Psoas muscle (tissue), 8 donors: Measurements from ENCODE around the gene EML4. TPM values are rescaled to one million over a fixed set of nuclear protein-coding genes. Genes with fewer than 3 reads are reported as not detected.

Experiments used
- ATAC-seq, 4 donors: fragments of 200-7000 bp; cut with Tn5 transposase; one replicate each; pipeline ENCODE4 v1.9.1; 2020; ENCODE audit warnings: moderate library complexity in 3 of 4, mild to moderate bottlenecking in 2 of 4
- DNase-seq, 2 donors: peaks; one replicate each; pipeline ENCODE4 v3.0.0-alpha.2; 2020
- H3K27ac ChIP-seq: fragments of 200-600 bp; one replicate; pipeline ENCODE4 v1.8.0; 2022
- H3K27me3 ChIP-seq, 3 donors: fragments of 200-600 bp in 1 of 3; one replicate each; pipeline versions ENCODE4 v1.6.1 to v1.8.0; 2013 to 2022; ENCODE audit warnings: low read length in 2 of 3, mild to moderate bottlenecking in 2 of 3, moderate library complexity in 1 of 3; ENCODE audit not compliant: insufficient read depth in 3 of 3
- H3K36me3 ChIP-seq, 2 donors: fragments of 200-600 bp in 1 of 2; one replicate each; pipeline versions ENCODE4 v1.6.1 to v1.8.0; 2013 to 2022; ENCODE audit warnings: low read depth in 1 of 2, mild to moderate bottlenecking in 1 of 2, moderate library complexity in 1 of 2; ENCODE audit not compliant: insufficient read depth in 1 of 2
- H3K4me1 ChIP-seq: fragments of 200-600 bp; one replicate; pipeline ENCODE4 v1.8.0; 2022
- H3K4me3 ChIP-seq: fragments of 200-600 bp; one replicate; pipeline ENCODE4 v1.8.0; 2022; ENCODE audit warnings: mild to moderate bottlenecking
- H3K9me3 ChIP-seq: fragments of 200-600 bp; one replicate; pipeline ENCODE4 v1.8.0; 2022
- WGBS, 3 donors: extraction: QIAGEN DNeasy Blood & Tissue Kit; methylation state at CpG; one replicate each; pipeline versions ENCODE4 v1.1.6 to v1.1.7; 2013; 5-methylcytosine and 5-hydroxymethylcytosine counted together
- intact Hi-C, 2 donors: fragments of 100-400 bp; cut with DNase I; formaldehyde crosslinking; loops; one replicate each; pipeline versions ENCODE4 v1.11.0 to v1.14.2; 2022
- polyA plus RNA-seq, 3 donors: library from polyadenylated mRNA; stranded (reverse); fragments of 200-250 nt; gene quantifications; one replicate each; pipeline ENCODE4 v1.2.3, GENCODE V29; 2013
- total RNA-seq, 4 donors: library from RNA; stranded (reverse); fragmentation: NEBNext Ultra II Directional in 2 of 4; extraction: Animal tissue kit (Norgen Biotek cat#: 25700) in 2 of 4; gene quantifications; one replicate each; pipeline versions ENCODE4 v1.2.1 to v1.2.4, GENCODE V29; 2021 to 2023
- TF ChIP-seq, protein P1 (sequence below): fragments of 200-600 bp; IDR thresholded peaks from one replicate; pipeline ENCODE4 v1.8.0; 2022; ENCODE audit warnings: antibody characterized with exemption
- donor health status: healthy with polysubstance abuse.
- donor health status: DM: no; HTN: no; CAD: no; lungs with moderate emphysema.
- donor health status: Bipolar disorder and iron deficiency.
- donor health status: healthy.
- donor health status: DM: yes; HTN: yes; CAD: no.
- donor health status: DM: no; HTN: no; CAD: no.
- donor health status: DM: no; HTN: no; CAD: no.
- donor health status: DM: yes; HTN: yes; CAD: no.

EML4 gene
- total and polyA plus RNA-seq, 7 donors, result 2.7 to 8.9 (median 5.0) TPM

DNA sequence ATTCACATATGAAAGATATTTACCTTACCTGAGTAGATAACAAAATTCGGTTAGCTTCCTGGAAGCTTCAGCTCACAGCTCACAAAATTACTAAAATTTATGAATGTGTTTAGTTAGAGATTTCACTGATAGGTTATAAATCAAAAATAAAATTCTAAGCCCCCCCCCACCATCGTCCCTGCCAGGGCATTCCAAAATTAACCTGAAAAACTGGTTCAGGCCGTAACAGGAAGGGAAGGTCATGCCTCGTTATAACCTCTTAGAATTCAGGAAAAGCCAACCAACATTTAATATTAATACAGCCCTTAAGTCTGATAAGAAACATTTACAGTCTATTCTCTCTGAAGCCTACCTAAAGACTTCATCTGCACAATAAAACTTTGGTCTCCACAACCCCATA lies 143.0 kb downstream of the EML4 start:
- no peaks in the 10 kb centered on the region for H3K27me3 ChIP-seq
- H3K4me1 ChIP-seq, result no peaks in the 10 kb centered on the region
- WGBS, 3 donors, result 65 to 76% (median 71%) methylated on average over 4 of the region's 4 CpGs
- intact Hi-C loops, result no loop called here
- no peak overlapping the region for H3K27ac ChIP-seq
- H3K9me3 ChIP-seq, result no peaks in the 10 kb centered on the region
- no peak for ATAC-seq
- no peak overlapping the region for H3K4me3 ChIP-seq
- H3K36me3 ChIP-seq, result peaks cover 0 to 14% of the 10 kb centered on the region in 2 donors
- TF ChIP-seq, protein P1, sequence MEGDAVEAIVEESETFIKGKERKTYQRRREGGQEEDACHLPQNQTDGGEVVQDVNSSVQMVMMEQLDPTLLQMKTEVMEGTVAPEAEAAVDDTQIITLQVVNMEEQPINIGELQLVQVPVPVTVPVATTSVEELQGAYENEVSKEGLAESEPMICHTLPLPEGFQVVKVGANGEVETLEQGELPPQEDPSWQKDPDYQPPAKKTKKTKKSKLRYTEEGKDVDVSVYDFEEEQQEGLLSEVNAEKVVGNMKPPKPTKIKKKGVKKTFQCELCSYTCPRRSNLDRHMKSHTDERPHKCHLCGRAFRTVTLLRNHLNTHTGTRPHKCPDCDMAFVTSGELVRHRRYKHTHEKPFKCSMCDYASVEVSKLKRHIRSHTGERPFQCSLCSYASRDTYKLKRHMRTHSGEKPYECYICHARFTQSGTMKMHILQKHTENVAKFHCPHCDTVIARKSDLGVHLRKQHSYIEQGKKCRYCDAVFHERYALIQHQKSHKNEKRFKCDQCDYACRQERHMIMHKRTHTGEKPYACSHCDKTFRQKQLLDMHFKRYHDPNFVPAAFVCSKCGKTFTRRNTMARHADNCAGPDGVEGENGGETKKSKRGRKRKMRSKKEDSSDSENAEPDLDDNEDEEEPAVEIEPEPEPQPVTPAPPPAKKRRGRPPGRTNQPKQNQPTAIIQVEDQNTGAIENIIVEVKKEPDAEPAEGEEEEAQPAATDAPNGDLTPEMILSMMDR, result no peak
- no peak for DNase-seq

DNA sequence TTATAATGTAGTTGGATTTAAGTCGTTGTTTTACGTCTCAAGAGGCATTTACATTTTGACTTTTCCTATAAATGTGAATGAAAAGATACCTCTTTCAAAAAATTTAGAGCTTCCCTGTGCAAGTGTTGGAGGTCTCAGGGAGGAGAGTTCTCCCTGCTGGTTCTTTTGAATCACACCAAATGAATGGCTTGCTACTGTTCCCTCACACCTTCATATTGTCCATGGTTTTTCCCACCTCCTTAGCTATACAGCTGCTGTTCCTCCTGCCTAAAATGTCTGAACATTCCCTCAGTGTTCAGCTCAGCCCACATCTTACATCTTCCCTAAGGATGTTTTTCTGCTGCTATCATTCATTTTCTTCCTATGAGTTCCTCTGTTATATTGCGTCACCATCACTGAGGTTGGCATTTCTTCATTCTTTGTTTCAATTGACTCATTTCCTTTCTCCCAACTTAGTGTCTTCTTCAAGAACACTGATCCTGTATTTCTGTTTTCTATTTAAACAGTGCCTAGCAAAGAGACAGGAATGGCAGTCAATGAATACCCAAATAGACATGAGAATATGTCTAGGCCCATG lies 145.8 kb downstream of the EML4 start:
- WGBS, 3 donors, result 89 to 93% (median 92%) methylated on average over 3 of the region's 3 CpGs

DNA sequence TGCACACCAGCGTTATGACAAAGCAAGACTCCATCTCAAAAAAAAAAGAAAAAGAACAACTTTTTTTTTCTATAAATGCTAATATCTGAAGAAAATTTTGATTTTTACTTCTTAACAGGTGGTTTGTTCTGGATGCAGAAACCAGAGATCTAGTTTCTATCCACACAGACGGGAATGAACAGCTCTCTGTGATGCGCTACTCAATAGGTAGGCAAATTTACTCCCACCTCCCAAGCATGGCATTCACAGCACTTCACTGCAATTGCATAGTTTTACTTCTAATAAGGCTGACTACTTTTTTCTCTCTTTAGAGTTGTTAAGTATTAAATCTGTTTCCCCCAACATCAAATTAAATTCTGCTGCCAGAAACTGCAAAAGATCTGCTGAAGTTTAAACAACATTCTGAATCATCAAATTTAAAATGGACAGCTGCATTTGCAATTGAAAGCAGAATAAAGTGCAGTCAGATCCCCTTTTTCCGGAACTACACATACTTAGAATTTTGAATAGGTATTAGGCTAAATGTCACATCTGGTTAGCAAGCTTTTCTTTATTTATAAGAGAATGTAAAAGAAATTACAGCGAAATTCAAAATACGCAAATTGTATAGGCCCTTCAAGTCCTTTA lies 146.8 kb downstream of the EML4 start:
- Histone ChIP-seq H3K27me3 (no peaks in the 10 kb centered on the region), H3K27ac (no peak overlapping the region), H3K4me3 (no peak overlapping the region), H3K9me3 (no peaks in the 10 kb centered on the region), H3K36me3 (peaks cover 0 to 28% of the 10 kb centered on the region in 2 donors), H3K4me1 (no peaks in the 10 kb centered on the region)
- DNase-seq, result no peak
- TF ChIP-seq, protein P1, result no peak
- no peak for ATAC-seq
- intact Hi-C loops, result no loop called here
- WGBS, 3 donors, result 79 to 90% (median 80%) methylated on average over 6 of the region's 6 CpGs

More for the DNA sequence above, 145.8 kb downstream of the EML4 start:
- intact Hi-C loops, result no loop called here
- TF ChIP-seq, protein P1, result no peak
- no peak overlapping the region for H3K27ac ChIP-seq
- peaks cover 0 to 28% of the 10 kb centered on the region in 2 donors for H3K36me3 ChIP-seq
- H3K4me1 ChIP-seq, result no peaks in the 10 kb centered on the region
- H3K4me3 ChIP-seq, result no peak overlapping the region
- no peaks in the 10 kb centered on the region for H3K27me3 ChIP-seq
- ATAC-seq (no peak), DNase-seq (no peak)
- no peaks in the 10 kb centered on the region for H3K9me3 ChIP-seq

DNA sequence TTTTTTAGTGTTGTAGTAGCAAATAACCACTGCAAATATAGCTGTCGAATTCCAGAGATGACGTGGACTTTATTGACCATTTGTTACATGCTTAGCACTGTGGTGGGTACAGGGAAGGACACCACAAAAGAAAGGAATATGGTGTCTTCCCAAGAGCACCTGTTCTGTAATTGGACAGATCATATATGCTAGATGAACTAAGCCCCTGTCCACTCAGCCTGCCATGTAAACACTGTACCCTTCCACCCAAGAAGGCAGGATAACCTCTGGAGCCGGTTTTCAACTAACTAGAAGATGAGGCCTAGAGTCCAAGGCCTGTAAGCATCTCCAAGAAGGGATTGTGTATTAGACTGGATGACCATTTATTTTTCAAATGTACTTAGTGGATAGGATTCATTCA lies 147.8 kb downstream of the EML4 start:
- Histone ChIP-seq H3K27ac (no peak overlapping the region), H3K36me3 (peaks cover 0 to 28% of the 10 kb centered on the region in 2 donors), H3K27me3 (no peaks in the 10 kb centered on the region), H3K4me1 (no peaks in the 10 kb centered on the region), H3K9me3 (no peaks in the 10 kb centered on the region), H3K4me3 (no peak overlapping the region)
- TF ChIP-seq, protein P1, result no peak
- 59 to 95% (median 71%) methylated on average over 3 of the region's 3 CpGs for WGBS, 3 donors
- ATAC-seq (no peak), DNase-seq (no peak)
- intact Hi-C loops, result no loop called here

DNA sequence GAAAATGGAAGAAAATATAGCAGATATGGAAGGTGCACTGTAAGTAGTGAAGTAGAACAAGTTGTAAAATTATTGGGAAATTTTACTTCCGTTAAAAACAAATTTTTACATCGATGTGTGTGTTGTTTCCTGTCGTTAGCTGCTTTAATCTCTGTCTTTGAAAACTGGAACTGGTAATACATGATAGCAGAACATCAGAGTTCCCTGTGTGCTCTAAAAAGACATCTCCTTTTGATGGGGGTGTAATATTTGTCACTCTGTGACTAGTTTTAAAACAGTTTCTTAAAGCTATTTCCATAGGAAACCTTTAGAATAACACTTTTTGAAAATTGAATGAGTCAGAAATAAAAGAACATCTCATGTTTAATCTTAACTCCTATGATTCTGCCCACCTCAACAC lies 148.3 kb downstream of the EML4 start:
- Histone ChIP-seq H3K27me3 (no peaks in the 10 kb centered on the region), H3K4me1 (no peaks in the 10 kb centered on the region), H3K4me3 (no peak overlapping the region), H3K36me3 (peaks cover 0 to 28% of the 10 kb centered on the region in 2 donors), H3K9me3 (no peaks in the 10 kb centered on the region), H3K27ac (no peak overlapping the region)
- ATAC-seq, result no peak
- intact Hi-C loops, result no loop called here
- TF ChIP-seq, protein P1, result no peak
- WGBS, 3 donors, result 94 to 98% (median 95%) methylated on average over 3 of the region's 3 CpGs
- no peak for DNase-seq
